GM21381 (cell line): ENCODE results near the gene TEAD4.

Source experiments
- ATAC-seq: cut with Tn5 transposase; IDR thresholded peaks from one replicate; pipeline ENCODE4 v1.9.1; 2021; ENCODE audit warnings: mild to moderate bottlenecking, moderate library complexity; ENCODE audit not compliant: unreplicated experiment

Gene TEAD4

GRCh38 chr12:2999265-2999841, 40.2 kb downstream of the TEAD4 start:
- no peak for ATAC-seq

DNA sequence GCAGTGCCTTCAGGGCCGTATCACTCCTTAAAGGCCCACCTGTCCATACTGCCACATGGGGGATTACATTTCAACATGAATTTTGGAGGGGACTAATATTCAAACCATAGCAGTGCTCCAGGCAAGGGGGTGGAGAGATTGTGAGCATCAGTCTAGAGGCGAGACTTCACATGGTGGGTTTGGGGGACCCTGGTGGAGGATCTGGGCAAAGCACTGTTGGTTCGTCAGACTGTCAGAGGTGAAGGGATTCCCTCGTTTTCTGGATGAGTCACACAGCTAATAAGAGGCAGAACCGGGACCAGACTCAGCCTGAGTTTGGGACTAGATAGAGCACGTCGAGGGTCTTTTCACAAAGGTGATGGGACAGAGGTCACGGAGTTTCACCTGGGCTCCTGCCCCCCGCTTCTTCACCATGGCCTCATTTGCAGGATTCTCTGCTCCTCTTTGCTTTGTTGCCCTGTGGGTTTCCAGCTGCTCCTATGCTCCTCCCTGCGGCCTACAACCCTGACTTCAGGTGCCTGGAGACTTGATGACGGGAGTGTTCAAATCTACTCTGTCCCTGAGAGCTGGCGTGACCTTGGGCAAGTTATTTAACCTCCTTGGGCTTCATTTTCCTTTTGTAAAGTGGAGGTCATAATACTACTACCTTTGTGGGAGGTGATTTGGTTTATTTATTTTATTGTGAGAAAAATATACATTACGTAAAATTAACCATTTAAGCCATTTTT, 41.5 kb downstream of the TEAD4 start:
- no peak for ATAC-seq

DNA sequence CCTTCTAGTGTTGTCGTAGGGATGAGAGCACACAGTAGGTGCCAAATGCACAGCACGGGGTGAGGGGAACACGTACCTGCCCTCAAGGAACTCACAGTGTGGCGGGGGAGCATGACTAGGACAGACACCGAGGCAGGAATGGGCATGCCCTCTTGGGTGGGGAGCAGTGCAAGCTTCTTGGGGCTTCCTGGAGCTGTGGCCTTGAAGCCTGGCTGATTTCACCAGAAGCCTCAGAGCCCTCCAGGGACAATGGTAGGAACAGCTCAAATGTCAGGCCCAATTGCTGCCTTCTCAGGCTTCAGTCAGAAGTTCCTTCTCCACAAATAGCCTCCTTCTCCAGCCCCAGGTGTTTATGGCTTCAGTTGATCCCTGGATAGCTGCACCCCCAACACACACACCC, 43.4 kb downstream of the TEAD4 start:
- ATAC-seq, result no peak

DNA sequence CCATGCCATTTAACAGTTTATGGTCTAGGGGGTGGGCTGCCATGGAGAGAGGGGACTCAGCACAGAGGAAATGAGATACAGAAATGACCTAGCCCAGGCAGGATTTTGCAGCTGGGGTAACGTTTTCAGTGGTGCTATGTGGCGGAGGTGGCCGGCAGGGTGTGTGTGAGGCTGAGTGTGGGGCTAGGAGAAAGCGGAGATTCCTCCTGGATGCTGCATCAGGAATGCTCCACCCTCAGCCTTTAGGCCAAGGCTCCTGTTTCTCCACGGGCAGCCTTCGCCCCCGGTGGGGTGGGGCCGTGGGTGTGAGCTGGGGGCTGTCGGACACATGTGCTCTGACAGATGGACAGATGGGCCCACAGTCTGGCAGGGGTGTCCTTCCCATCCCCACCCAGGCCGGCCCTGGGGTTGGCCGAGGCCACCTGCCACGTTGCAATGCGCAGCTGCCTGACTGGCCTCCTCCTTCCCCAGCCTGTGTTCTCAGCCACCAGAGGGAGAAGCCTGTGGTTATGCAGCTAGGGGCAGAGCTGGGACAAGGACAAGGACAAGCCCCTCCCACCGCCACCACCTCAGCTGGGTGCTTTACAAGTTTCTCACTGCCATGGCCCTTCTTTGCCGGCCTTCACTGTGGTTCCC, 44.3 kb downstream of the TEAD4 start:
- ATAC-seq, result no peak

DNA sequence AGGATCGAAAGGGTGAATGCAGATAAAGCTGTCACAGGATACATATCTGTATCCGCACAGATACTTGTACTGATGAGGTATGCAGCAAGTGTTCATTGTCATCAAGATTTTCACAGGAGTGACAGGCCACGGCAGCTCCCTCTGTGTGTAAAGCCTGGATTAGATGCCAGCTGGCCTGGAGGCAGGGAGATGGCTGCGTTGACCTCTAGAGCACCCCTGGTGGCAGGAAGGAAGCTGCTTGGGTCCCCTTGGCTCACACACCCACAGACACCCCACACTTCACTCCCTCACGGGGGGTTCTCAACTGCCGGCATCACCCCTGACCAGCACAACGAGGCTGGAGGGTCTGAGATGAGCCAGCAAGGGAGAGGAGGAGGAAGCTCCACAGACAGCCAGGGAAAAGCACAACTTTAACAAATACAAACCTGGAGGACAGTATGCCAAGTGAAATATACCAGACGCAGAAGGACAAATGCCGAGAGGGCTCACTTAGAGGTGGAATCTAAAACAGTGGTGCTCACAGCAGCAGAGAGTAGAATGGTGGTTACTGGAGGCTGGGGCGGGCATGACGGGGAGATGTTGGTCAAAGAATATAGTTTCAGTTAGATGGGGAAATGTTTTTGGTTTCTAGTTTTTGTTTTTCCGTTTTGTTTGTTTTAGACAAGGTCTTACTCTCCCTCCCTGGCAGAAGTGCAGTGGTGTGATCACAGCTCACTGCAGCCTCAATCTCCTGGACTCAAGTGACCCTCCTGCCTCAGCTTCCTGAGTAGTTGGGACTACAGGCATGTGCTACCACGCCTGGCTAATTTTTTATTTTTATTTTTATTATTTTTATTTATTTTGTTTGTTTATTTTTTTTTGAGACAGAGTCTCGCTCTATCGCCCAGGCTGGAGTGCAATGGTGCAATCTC, 45.7 kb downstream of the TEAD4 start:
- ATAC-seq, result no peak

DNA sequence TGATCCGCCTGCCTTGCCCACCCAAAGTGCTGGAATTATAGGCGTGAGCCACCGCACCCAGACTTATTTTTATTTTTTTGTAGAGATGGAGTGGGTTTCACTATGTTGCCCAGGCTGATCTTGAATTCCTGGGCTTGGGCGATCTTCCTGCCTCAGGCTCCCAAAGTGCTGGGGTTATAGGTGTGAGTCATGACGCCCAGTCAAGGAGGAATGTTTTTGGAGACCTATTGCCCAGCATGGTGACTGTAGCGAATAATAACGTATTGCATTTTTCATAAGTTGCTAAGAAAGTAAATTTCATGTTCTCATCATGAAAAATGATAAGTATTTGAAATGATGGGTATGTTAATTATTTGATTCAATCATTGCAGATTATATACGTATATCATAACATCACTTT, 46.5 kb downstream of the TEAD4 start:
- no peak for ATAC-seq

- ATAC-seq, result no peak
Measured at GRCh38 chr12:3009780-3010179, 50.6 kb downstream of the TEAD4 start.

- ATAC-seq, result no peak
Measured at GRCh38 chr12:3010214-3010930, 51.2 kb downstream of the TEAD4 start.

DNA sequence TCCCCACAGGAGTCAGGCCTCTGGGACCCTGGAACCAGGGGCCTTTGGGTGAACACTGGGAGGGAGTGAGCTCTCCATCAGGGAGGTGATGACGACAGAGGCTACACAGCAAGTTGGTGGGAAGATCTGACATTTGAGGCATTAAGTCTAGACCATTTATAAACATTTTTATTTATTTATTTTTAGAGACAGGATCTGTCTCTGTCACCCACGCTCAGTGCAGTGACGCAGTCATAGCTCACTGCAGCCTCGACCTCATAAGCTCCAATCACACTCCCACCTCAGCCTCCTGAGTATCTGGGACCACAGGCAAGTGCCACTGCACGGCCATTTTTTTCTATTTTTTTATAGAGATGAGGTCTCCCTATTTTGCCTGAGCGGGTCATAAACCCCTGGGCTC, 53.6 kb downstream of the TEAD4 start:
- no peak for ATAC-seq

DNA sequence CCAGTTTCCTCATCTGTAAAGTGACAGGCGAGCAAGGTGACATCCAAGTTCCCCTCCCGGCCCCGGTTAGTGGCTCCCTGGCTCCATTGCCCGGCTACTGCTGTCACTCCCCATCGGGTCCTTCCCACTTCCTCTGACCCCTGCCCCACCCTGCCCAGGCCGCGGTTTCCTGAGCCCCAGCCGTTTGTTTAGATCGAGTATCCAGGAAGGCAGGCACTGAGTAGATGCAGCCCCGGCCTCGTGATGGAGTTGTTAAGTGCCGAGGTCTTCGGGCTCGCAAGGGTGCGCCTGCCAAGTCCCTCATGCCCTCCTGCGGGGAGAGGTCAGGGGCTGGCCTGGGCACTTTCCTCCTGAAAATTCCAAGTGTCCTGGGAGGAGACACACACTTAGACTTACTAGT, 55.4 kb downstream of the TEAD4 start:
- ATAC-seq, result no peak

DNA sequence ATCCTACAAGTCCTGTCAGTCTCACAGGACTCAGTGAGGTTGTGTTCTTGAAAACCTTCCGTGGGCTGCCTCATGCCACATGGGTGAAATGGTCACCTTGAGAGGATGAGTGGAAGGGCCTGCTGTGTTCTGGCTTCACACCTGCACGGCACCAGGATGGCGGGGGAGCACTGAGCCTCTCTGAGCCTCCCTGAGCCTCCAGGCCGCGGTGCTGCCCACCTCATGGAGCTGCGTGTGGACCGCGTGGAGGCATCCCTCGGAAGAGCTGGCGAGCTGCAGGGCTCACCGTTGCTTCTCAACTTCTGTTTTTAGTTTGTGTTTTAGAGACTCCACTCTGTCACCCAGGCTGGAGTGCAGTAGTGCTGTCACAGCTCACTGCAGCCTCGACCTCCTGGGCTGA, 56.2 kb downstream of the TEAD4 start:
- ATAC-seq, result no peak

DNA sequence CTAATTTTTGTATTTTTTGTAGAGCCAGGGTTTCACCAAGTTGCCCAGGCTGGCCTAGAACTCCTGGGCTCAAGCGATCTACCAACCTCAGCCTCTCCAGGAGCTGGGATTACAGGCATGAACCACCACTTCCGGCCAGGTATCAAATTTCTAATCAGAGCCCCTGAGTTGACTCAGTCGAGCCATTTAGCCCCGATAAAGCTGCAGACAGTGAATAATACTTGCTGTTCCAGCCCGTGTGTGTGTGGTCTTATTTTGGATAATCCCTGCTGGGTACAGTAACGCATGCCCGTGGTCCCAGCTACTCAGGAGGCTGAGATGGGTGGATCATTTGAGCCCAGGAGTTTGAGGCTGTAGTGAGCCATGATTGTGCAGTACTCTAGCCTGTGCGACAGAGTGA, 57.0 kb downstream of the TEAD4 start:
- no peak for ATAC-seq

DNA sequence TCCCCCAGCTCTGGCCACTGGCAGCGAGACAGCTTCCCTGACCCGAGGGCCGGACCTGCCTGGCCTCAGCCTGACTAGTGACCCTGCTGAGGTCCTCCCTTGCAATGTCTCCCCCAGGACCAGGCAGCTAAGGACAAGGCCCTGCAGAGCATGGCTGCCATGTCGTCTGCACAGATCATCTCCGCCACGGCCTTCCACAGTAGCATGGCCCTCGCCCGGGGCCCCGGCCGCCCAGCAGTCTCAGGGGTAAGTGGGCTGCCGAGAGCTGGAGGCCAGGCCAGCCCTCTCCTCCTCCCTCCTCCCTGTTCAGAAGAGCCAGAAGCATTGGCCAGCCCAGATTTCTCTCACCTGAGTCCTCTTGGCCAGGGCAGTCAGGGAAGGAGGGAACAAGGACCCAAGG, 58.1 kb downstream of the TEAD4 start:
- no peak for ATAC-seq

DNA sequence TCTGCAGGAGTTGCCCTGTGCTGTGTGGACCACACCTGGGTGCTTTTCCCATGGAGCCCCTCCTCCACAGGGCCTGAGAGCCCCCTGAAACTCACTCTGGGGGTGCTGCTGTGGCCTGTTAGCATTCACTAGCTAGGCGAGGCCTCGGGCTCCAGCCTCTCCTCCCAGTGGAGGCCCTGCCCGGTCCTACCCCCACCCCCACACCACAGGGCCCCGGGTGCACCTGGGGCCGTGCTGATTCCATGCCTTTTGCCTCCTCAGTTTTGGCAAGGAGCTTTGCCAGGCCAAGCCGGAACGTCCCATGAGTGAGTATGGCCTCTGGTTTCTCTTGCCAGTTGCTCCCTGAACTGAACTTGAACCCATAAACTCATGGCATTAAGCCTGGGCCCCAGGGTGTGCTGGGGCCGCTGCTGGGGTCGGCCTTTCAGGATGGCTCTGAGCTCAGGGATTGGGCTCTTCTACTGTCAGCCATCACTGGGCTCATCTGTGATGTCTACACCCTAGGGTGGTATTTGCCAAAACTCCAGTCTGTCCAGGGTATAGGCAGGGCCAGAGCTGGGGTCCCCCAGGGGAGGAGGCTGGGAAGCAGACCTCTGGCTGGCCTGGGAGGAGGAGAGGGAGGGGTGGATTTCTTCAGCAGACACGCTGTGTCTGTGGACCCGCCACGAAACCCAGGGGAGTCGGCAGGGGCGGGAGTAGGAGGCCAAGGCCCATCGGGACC, 59.2 kb downstream of the TEAD4 start:
- no peak for ATAC-seq

DNA sequence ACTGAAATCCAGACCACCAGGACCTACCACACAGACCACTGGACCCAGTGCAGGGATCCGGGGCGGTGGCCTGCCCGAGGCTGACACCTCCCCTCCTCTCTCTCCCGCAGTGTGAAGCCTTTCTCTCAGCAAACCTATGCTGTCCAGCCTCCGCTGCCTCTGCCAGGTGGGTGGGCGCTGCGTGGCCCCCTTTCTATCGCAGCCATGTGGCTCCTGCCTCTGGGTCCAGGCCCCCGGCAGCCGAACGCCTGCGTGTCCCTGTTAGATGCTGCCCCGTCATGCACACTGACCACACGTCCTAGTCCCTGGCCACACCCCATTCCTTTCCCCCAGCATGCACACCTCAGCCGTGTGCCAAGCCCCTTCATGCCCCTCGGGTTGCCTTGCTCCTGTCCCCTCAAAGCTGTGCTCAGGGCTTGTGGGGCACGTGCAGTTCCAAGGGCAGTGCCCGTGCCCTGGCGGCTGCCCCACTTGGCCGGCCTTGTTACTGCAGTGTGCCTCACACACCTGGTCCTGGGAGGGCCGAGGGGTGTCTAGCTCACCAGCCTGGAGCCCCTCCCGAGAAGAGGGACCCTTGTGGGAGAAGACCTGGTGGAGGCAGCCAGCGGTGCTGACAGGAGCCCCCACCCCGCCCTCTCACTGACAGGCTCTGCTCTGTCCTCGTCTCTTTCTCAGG, 59.9 kb downstream of the TEAD4 start:
- ATAC-seq, result no peak

GRCh38 chr12:3020399-3020798, 61.2 kb downstream of the TEAD4 start:
- ATAC-seq, result no peak

DNA sequence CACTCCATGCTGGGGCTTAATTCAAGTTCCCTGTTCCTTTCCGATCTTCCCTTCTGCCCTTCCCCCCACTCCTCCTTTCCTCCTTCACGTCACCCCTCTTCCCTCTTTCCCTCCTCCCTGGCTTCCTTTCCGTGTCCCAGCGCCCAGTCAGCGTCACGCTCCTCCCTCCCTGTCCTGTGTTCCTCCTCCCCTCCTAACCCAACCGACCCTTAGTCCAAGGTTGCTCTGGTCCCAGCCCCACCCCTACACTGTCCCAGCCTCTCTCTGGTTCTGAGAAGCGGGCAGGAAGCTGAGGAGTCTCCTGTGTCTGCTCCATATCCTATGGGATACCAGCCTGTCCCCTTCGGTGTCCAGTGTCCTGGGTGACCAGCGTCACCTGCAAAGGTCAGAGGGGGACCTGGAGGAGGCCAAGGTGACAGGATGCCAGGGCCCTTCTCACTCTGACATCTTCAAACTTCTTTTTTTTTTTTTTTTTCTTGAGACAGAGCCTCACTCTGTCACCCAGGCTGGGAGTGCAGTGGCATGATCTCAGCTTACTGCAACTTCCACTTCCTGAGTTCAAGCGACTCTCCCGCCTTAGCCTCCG, 61.7 kb downstream of the TEAD4 start:
- ATAC-seq, result no peak

DNA sequence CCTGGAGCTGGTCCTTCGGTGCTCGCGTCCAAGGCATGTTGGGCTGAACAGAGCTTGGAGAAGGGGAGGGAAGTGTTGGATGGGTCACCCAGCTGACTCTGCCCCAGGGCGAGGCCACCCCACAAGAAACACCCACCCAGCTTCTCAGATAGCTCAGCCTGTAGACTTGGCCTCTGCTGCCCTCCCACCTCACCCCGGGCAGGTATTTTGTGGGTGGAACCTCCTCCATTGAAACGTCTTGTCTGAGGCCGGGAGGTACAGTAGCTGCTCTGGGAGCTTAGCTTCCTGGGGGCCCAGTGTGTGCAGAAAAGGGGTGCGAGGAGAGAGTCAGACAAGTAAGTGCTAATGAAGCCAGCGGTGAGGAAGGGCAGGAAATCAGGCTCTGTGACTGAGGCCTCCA, 63.2 kb downstream of the TEAD4 start:
- ATAC-seq, result no peak

- ATAC-seq, result no peak
Measured at GRCh38 chr12:3022961-3023360, 63.8 kb downstream of the TEAD4 start.
